NCI-H2227 (cell line): Measurements from ENCODE around the gene CRYGC.
A peak's percentile ranks its signal among the peaks of the same experiment; 100 is the strongest.

Experiments
- DNase-seq: peaks from one replicate; lab custom pipeline; 2025; ENCODE audit not compliant: unreplicated experiment; lab: John Stamatoyannopoulos, UW

The CRYGC gene, protein sequence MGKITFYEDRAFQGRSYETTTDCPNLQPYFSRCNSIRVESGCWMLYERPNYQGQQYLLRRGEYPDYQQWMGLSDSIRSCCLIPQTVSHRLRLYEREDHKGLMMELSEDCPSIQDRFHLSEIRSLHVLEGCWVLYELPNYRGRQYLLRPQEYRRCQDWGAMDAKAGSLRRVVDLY

DNA sequence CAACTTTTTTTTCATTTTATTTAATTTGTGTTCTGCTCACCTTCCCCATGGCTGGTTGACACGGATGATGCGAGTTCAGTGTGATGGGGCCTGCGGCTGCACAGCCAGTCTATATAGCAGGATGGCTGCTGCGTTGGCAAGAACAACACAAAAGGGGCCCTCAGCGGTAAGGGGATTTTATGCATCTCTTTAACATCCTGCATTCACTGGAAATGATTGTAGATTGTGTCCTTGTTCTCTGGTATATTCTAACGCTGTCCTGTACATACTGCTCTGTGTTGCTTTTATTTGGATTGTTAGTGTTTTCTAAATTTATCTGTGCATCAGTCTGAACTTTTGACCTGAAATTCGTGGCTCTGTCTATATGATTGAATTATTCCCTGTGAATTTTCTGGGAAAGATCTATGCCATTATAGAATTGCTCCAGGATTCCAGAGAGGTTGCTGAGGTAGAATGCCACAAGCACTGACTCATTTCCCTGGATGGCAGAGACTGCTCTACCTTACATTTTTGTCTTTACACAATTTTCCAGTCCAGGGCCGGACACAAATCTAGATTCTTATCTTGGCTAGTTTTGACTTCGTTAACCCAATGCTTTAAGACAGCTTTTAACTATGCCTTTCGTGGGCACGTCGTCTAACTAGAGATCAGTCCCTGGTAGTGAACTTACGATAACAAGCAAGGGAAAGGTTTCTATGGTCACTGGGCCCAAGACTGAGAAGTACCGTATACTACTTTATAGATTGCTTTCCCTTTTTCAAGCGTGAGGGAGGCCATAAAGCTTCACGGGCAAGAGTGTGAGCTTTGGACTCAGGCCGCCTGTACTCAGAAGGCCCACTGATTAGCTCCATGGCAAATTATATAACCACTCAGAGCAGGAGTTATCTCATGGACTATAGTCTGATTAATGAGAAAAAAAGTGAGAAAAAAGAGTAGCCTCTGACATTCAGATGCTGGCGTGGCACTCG, at the start of gene CRYGC:
CRYGC (minus strand) TSS at position 85 of the 968 bp plus-strand sequence; CDS start at position 49, 36 bp downstream.
- no peak for DNase-seq

DNA sequence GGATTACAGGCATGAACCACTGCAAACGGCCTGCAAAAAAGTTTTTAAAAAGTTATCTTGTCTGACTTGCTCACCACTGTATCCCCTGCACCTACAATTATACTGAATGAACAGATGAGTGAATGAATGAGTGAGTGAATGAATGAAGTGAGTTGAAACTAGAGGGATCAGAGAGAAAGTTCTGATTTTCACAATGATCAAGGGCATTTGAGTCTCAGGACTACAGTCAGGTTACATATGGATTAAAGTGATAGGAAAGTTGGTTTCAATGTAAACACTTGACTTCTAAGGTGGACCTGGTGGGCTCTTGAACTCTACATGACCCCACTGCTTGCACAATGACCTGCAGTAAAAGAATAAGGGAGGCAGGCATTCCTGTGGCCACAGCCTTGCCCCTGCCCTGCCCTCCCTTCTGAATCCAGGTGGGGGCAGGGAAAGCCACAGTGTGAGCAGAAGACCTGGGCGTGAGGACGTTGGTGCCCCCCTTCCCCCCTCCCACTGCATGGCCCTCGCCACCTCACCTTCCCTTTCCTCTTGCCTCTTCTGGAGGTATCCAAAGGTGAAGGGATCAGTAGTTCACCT, 49.5 kb upstream of the CRYGC start:
- no peak for DNase-seq

DNA sequence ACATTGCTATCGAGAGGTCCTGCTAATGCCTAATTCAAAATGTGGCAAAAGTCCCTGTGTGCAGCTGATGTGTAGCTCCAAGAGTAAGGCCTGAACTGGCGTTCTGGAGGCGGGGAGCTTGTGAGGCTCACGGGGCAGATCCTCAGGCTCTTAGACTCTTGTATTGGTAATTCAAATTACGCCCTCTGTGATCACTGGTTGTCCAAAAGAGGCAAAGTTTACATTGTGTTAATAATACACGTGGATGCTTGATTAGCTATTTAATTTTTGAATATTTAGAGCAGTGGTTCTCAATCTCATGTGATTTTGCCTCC, 46.2 kb upstream of the CRYGC start:
- DNase-seq, result no peak

DNA sequence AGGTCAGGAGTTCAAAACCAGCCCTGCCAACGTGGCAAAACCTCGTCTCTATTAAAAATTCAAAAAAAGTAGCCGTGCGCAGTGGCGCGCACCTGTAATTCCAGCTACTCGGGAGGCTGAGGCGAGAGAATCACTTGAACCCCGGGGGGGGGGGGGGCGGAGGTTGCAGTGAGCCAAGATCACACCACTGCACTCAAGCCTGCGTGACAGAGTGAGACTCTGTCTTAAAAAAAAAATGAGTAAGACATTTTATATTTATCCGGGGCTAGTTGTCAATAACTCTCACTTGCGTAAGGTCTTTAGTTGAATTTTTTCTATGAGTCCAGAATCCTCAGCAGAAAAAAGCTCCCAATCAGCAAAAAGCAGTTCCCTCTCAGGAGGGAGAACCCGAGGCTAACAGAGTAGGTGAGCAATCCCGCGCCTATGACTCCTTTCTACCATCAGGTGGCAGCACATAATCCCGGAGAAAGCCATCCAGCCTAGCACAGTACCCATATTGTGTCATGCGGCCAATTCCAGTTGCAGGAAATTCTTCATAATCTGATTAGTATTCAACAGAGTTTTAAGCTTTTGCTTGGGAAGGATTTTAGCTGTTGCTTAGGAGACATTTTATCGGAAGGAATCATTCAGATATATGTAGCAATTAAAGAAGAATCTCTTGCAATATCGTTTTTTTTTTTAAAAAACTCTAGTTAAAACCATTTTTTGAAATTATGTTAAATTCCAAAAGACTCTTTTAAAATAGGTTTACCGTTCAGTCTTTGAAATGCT, 45.6 kb upstream of the CRYGC start:
- peak; percentile 93 for DNase-seq

DNA sequence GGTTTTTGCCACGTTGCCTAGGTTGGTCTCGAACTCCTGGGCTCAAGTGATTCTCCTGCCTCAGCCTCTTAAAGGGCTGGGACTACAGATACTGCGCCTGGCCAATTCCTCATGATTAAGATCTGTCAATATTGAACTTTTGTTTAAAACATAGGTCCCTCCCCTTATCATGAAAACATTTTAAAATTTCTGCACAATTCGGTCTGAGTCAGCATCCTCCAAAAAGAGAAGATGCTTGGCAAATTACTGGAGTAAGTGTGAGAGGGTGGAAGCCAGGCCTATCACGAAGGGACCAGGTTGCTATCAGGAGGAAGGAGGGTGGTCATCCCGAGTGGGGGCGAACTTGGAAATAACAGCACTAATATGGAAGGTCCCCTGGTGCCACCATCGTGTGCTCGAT, 44.5 kb upstream of the CRYGC start:
- DNase-seq, result no peak

DNA sequence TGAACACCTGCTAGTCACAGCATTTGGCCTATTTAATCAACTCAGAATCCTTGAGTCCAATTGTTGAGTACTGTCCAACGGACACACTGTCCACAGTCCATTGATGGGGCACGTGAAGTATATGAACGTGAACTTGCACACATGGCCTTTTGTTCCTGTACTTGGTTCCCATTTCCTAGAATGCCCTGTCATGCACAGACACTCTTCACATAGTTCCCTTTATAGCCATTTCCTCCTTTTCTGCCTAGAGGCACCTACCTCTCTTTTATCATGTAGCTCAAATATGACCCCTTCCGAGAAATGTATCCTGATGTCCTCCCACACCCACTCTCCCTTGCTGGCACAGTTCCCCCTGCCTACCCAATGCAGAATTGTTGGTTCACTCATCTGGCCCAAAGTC, 42.5 kb upstream of the CRYGC start:
- DNase-seq, result no peak

DNA sequence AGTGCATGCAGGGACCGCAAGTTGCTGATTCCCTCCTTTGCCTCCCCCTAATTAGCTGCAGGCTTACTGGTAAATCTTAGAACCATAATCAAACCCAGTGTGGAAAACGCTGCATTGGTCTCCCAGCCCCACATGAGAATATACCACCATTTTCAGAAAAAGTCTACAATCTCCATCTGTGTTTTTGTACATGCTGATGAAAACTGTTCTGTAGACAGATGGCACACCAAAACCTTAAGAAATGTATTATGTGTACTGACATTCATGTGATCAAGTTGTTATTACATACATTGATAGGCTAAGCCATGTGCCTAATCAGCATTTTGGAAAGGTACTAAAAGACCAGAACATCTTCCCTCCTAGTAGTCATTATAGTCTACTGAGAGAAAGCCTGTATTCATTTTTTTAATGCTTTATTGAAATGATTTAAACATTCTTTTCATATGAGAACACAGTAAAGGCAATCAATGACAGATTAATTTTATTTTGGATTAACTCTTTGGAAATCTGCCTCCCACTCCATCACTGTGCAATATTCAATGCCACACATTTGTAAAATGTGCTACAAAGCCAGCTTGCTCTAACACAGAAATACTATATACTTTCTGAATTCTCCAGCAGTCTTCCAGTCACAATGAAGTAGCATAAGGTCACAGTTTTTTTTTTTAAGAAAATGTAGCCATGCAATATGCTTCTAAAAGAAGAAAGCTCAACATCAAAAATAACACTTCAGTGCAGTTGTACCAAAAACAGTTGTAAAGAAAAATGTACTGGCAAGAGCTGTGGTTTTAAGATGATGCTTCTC, 35.5 kb upstream of the CRYGC start:
- no peak for DNase-seq

DNA sequence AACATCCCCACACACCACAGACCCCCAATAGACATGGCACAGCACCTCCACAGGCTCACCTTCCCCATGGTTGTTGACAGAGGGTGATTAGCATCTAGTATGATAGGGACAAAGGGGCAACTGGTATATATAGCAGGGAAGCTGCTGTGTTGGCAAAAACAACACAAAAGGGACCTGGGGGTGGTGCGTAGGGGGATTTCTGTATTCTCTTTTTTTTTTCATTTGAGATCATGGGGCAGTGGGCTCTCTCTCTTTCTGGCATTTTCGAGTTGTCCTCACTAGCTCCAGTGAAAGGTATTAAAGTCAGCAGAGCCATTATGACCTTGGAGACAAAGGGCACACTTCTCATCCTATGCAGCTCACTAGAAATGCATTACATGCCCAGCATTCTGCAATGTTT, 33.9 kb upstream of the CRYGC start, which contains the start of gene CRYGA:
CRYGA (minus strand) TSS at position 101 of the 400 bp plus-strand sequence; CDS start at position 68, 33 bp downstream.
- no peak for DNase-seq

DNA sequence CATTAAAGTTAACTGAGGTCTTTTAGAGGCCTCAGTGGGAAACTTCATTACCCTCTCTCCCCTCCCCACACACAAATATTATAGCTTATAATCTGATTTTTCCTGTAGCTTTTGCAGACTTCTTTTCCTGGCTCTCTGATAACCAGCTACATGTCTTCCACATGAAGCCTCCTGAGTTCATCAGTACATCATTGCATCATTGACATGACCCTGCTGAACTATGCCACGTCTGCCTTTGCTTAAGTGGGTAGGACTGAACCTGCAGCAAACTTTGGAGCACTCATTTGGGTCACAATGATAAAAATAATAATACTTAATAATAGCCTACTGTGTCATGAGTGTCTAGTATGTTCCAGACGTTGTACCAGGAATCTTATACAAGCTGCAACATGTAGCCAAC, 26.8 kb upstream of the CRYGC start:
- no peak for DNase-seq

DNA sequence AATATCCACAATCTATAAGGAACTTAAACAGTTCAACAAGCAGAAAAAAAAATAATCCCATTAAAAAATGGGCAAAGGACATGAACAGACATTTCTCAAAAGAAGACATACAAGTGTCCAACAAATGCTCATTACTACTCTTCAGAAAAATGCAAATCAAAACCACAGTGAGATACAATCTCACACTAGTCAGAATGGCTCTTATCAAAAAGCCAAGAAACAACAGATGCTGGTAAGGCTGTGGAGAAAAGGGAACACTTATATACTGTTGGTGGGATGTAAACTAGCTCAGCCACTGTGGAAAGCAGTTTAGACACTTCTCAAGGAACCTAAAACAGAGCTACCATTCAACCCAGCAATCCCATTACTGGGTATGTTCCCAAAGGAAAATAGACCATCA, 23.5 kb upstream of the CRYGC start:
- DNase-seq, result no peak

DNA sequence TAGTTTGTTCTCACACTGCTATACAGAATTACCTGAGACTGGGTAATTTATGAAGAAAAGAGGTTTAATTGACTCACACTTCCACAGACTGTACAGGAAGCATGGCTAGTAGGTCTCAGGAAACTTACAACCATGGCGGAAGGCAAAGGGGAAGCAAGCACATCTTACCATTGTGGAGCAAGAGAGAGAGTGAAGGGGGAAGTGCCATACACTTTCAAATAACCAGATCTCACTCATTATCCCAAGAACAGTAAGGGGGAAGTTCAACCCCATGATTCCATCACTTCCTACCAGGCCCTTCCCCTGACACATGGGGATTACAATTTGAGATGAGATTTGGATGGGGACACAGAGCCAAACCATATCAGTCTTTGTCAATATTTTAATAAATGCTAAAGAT, 21.3 kb upstream of the CRYGC start:
- DNase-seq, result no peak

DNA sequence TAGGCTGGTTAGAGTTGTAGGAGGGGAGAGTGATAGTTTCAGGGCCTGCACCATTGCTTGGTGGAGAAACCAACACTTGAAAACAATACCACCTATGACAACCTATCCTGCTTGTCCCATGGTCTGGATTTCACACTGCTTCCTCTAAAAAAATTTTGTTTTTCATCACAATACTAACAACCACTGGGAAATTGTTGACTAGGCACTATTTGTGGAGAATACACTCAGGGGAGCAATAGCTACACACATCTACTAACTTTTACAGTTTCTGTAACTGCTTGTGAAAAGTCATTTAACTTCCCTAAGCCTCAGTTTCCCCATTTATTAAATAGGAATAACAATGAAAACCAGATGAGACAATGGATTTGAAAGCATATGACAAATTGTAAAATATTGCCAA, 20.5 kb upstream of the CRYGC start:
- no peak for DNase-seq

DNA sequence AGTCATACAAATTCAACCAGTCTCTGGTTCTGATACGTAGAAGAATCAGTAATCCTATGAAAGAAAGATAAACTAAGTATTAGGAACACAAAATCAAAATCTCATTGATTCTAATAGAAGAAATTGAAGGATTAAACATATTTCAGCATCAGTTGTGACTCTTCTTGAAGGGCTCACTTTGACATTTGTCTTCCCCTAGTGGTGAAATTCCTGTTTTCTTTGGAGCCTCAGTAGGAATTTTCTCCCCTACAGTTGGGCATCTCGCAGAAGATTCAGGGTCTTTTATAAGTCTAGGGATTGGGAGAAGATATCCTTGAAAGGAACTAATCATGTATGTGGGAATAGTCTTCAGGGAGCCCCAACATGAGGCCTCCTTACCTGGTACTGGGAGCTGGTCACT, 19.2 kb upstream of the CRYGC start:
- DNase-seq, result peak; percentile 18

DNA sequence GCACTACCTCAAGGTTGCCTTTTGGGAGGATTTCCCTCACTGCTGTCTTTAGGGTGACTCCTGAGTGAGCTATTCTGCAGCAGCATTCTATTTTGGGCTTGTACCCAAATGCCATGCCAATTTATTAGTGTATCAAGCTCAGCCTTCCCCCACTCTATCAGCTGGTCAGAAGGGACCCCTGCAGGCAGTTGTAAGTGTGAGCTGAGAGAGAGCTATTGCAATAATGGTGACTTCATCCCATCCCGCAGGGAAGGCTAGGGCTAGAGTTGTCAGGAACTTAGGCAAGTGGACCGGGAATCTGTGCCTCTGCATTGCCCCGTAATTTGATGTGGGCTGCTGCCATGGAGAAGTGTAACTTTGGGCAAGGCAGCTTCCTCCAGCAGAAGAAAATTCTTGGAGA, 18.1 kb upstream of the CRYGC start:
- no peak for DNase-seq

DNA sequence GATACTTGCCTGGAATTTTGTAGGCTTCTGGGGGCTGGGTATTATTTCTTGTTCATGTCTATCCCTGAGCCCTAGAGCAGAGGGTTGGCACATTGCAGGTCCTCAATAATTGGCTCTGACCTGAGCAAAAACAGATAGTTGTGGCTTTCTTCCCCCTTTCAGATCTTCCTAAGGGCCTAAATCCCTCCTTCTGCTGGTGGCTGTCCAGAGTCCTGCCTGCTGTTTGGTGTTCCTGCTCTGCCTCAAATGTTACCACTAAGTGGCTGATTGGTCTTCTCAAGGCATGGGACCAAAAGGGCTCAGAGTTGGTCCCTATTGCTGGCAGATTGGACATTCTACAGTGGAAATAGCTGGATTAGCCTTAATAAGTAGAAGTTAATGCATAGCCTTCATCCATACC, 17.4 kb upstream of the CRYGC start:
- no peak for DNase-seq

DNA sequence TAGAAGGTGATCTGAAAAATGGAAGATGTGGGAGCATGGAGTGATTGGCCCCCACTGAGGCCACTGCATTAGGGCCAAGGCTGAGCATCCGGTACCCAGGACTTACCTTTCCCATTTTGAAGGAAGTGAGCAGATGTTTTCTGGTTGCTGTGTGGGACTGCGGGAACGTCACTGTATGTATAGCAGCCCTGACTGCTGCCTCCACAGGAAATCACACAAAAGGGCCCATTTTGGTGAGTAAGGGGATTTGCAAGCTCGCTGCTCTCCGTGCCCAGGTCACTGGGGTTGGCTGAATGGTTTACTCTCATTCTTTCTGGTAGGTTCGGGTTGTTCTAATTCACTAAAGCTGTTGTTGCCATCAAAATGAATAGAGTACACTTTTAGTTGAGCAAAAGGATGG, 16.4 kb upstream of the CRYGC start, which contains the start of gene CRYGB:
CRYGB (minus strand) TSS at position 153 of the 400 bp plus-strand sequence; CDS start at position 115, 38 bp downstream.
- no peak for DNase-seq

DNA sequence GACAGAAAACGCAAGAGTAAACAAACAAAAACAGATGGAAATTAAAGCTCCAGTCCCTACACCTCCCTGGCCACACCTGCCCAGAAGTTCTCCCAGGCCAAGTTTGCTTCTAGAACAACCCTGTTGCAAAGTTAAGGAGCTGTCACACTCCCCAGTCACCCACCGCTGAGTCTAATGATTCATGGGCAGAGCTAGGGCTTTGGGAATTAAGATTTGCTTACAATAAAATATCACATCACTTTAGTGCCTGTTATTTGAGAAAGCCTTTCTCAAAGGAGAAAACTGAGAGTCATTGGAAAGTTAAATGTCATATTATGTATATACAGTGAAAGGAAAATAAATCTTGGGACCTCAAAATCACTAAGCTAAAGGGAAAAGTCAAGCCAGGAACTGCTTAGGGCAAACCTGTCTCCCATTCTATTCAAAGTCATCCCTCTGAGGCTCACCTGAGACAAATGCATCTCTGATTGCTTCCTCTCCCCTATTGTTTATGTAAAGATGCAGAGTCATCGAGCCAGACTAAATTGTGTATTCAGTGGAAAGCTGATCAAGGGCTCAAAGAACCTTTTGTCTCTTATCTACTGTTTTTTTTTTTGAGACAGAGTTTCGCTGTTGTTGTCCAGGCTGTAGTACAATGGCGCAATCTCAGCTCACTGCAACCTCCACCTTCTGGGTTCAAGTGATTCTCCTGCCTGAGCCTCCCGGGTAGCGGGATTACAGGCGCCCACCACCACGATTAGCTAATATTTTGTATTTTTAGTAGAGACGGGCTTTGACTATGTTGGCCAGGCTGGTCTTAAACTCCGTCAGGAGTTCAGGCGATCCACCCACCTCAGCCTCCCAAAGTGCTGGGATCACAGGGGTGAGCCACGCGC, 13.5 kb upstream of the CRYGC start:
- DNase-seq, result no peak

DNA sequence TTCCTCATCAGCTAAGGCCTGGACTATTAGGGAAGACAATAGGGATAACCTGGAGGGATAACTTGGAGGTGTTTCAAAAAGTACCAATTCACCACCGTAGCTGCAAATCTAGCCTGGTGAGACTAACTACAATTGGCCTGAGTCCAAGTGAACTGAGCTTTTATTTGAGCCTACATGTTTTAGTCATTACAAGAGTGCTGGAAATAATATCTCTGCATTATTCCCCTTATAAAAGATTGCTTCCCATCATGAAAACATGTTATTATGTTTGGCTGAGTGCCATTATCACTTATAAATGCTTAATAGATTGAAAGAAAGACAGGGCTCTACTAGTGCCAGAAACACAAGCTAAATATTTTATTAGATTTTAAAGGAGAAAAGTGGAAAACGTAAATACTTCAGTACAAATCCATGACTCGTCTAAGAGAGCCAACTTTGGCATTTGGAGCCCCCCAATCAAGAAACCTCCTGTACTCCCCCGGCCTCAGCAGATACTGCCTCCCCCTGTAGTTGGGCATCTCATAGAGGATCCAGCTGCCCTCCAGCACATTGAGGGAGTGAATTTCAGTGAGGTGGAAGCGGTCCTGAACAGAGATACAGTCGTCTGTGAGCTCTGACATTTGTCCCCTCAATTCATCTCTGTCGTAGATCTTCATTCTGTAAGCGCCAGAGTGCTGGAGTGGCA, 12.8 kb upstream of the CRYGC start:
- DNase-seq, result peak; percentile 96

DNA sequence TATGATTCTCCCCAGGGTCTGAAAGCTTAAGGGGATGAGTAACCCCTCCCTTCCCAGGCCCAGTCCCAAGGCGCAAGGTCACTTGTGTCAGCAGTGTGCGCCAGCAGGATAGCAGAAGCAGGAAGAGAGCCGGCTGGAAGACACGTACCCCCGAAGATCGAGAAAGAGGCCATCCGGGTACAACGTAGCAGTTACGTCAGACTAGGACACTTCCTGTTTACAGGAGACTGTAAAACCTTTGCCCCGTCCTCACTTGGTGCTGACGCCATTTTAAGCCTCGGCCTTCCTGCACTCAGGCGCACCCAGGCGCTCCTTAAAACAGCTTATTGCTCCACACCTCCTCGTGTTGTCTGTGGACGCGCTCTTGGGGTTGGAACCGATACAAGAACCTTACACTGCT, 9.8 kb upstream of the CRYGC start:
- no peak for DNase-seq
